PFSK-1 (cell line): ENCODE results near the gene NEK10.

Source experiments
- FOXP2 ChIP-seq: optimal IDR thresholded peaks from 2 replicates; pipeline ENCODE3; 2011; ENCODE audit warnings: borderline replicate concordance, control low read depth, inconsistent platforms; ENCODE audit not compliant: insufficient read depth; ENCODE audit errors: extremely low read length, extremely low read depth
- POLR2AphosphoS5 ChIP-seq: IDR thresholded peaks from 2 replicates; pipeline ENCODE4 v1.6.1; 2012; ENCODE audit warnings: low read depth, mild to moderate bottlenecking, control low read depth, low read length, moderate library complexity
- REST ChIP-seq, 2 experiments: IDR thresholded peaks; 2 replicates each; pipeline versions ENCODE4 v1.6.1 to v1.8.0; 2011 to 2012; ENCODE audit warnings: low read depth in 2 of 2, low read length in 2 of 2, control low read depth in 1 of 2, inconsistent platforms in 1 of 2, mild to moderate bottlenecking in 1 of 2, moderate library complexity in 1 of 2; ENCODE audit not compliant: insufficient read depth in 1 of 2
- SIN3A ChIP-seq: IDR thresholded peaks from 2 replicates; pipeline ENCODE4 v1.6.1; 2012; ENCODE audit warnings: mild to moderate bottlenecking, low read length, moderate library complexity, borderline replicate concordance; ENCODE audit not compliant: insufficient read depth
- TAF1 ChIP-seq: IDR thresholded peaks from 2 replicates; pipeline ENCODE4 v1.6.1; 2012; ENCODE audit warnings: low read length, control low read depth, borderline replicate concordance; ENCODE audit not compliant: insufficient read depth

The NEK10 gene

GRCh38 chr3:27324686-27325085, 44.5 kb downstream of the NEK10 start:
- TF ChIP-seq REST (IDR thresholded peaks at IDR 0.05; ENCODE audit: insufficient read depth in 1 of 2, low read depth in 2 of 2, low read length in 2 of 2) (no peak), SIN3A (no peak), TAF1 (no peak), POLR2AphosphoS5 (no peak), FOXP2 (no peak)

- TF ChIP-seq SIN3A (no peak), POLR2AphosphoS5 (no peak), TAF1 (no peak), REST (IDR thresholded peaks at IDR 0.05; ENCODE audit: insufficient read depth in 1 of 2, low read depth in 2 of 2, low read length in 2 of 2) (no peak), FOXP2 (no peak)
These were observed 46.1 kb downstream of the NEK10 start for GRCh38 chr3:27323087-27323570.

- TF ChIP-seq REST (IDR thresholded peaks at IDR 0.05; ENCODE audit: insufficient read depth in 1 of 2, low read depth in 2 of 2, low read length in 2 of 2) (no peak), POLR2AphosphoS5 (no peak), FOXP2 (no peak), SIN3A (no peak), TAF1 (no peak)
These were observed 46.5 kb downstream of the NEK10 start for GRCh38 chr3:27322634-27323033.

GRCh38 chr3:27319847-27320526, 49.2 kb downstream of the NEK10 start:
- TF ChIP-seq FOXP2 = no peak
- no peak for TF ChIP-seq TAF1
- no peak for TF ChIP-seq REST (IDR thresholded peaks at IDR 0.05; ENCODE audit: insufficient read depth in 1 of 2, low read depth in 2 of 2, low read length in 2 of 2)
- no peak for TF ChIP-seq SIN3A
- no peak for TF ChIP-seq POLR2AphosphoS5

GRCh38 chr3:27319304-27319703, 49.9 kb downstream of the NEK10 start:
- TF ChIP-seq FOXP2 (no peak), POLR2AphosphoS5 (no peak), REST (IDR thresholded peaks at IDR 0.05; ENCODE audit: insufficient read depth in 1 of 2, low read depth in 2 of 2, low read length in 2 of 2) (no peak), TAF1 (no peak), SIN3A (no peak)
